K562 treated with DMSO at 1 percent for 12 hours (cell line): ENCODE results near the gene FEZF1. TPM values are rescaled to one million over a fixed set of nuclear protein-coding genes. Genes with fewer than 3 reads are reported as not detected.

Experiments
- total RNA-seq: library from RNA; unstranded; fragments of 300-600 nt; gene quantifications from 2 replicates; pipeline ENCODE4 v1.2.3, GENCODE V29; 2022; ENCODE audit not compliant: insufficient read depth

FEZF1 gene
- not detected in 2 replicates for total RNA-seq

GRCh38 chr7:122304319-122304975, at the start of gene FEZF1:
TSS of gene FEZF1 (minus strand) at chr7:122304750. CDS start at chr7:122304437, 313 bp downstream.

Other genes starting within 250 kb of the FEZF1 start
- 0.22 TPM in 1 of 2 replicates, not detected in the other for gene AASS, start 160.5 kb downstream of the FEZF1 start, total RNA-seq